Dedifferentiated amniotic fluid mesenchymal stem cell (primary cell): Measurements from ENCODE around the gene SLC22A5.

Experiments
- DNase-seq: peaks from one replicate; pipeline ENCODE4 v3.0.0-alpha.2; 2016; ENCODE audit errors: extremely low spot score

The SLC22A5 gene

GRCh38 chr5:132369474-132370180 lies at the start of gene SLC22A5:
TSS of gene SLC22A5 (plus strand) at chr5:132369710. CDS start at chr5:132369973, 263 bp downstream.
- DNase-seq = no peak

GRCh38 chr5:132319975-132320374 lies 49.5 kb upstream of the SLC22A5 start:
- DNase-seq = no peak

- DNase-seq = no peak
These were observed 48.3 kb upstream of the SLC22A5 start for GRCh38 chr5:132321109-132321721.

GRCh38 chr5:132322266-132322665 lies 47.2 kb upstream of the SLC22A5 start:
- DNase-seq = no peak

- DNase-seq = no peak
These were observed 46.3 kb upstream of the SLC22A5 start for GRCh38 chr5:132323202-132323601.

- DNase-seq = no peak
These were observed 43.8 kb upstream of the SLC22A5 start for GRCh38 chr5:132325691-132326090.

- no peak for DNase-seq
These were observed 42.1 kb upstream of the SLC22A5 start for GRCh38 chr5:132327252-132327955.

- no peak for DNase-seq
These were observed 34.7 kb upstream of the SLC22A5 start for GRCh38 chr5:132334812-132335211.

- DNase-seq = no peak
These were observed 34.1 kb upstream of the SLC22A5 start for GRCh38 chr5:132335402-132335801.

GRCh38 chr5:132339502-132339901 lies 30.0 kb upstream of the SLC22A5 start:
- DNase-seq = no peak

- DNase-seq = no peak
These were observed 27.0 kb upstream of the SLC22A5 start for GRCh38 chr5:132342291-132343180.

- DNase-seq = no peak
These were observed 24.6 kb upstream of the SLC22A5 start for GRCh38 chr5:132344775-132345514.

GRCh38 chr5:132353486-132353995 lies 16.0 kb upstream of the SLC22A5 start:
- no peak for DNase-seq

GRCh38 chr5:132354381-132355139 lies 14.9 kb upstream of the SLC22A5 start:
- no peak for DNase-seq

GRCh38 chr5:132355140-132355765 lies 14.3 kb upstream of the SLC22A5 start:
- DNase-seq = no peak

- DNase-seq = no peak
These were observed 10.7 kb upstream of the SLC22A5 start for GRCh38 chr5:132358775-132359174.

GRCh38 chr5:132362086-132362485 lies 7.4 kb upstream of the SLC22A5 start:
- DNase-seq = no peak

GRCh38 chr5:132363431-132364112 lies 5.9 kb upstream of the SLC22A5 start:
- peak; percentile 87 for DNase-seq

- DNase-seq = peak; percentile 88
These were observed 5.2 kb upstream of the SLC22A5 start for GRCh38 chr5:132364319-132364718.
